GM21423 (cell line): Measurements from ENCODE around the gene MED12L.
"Not testable (repeated sequence)": the region's sequence is repeated elsewhere in the genome, so short reads cannot be mapped to it uniquely, and the experiment has no call there.

Experiments
- ATAC-seq: cut with Tn5 transposase; IDR thresholded peaks from one replicate; pipeline ENCODE4 v1.9.1; 2021; ENCODE audit warnings: mild to moderate bottlenecking, moderate library complexity; ENCODE audit not compliant: unreplicated experiment

MED12L gene, protein sequence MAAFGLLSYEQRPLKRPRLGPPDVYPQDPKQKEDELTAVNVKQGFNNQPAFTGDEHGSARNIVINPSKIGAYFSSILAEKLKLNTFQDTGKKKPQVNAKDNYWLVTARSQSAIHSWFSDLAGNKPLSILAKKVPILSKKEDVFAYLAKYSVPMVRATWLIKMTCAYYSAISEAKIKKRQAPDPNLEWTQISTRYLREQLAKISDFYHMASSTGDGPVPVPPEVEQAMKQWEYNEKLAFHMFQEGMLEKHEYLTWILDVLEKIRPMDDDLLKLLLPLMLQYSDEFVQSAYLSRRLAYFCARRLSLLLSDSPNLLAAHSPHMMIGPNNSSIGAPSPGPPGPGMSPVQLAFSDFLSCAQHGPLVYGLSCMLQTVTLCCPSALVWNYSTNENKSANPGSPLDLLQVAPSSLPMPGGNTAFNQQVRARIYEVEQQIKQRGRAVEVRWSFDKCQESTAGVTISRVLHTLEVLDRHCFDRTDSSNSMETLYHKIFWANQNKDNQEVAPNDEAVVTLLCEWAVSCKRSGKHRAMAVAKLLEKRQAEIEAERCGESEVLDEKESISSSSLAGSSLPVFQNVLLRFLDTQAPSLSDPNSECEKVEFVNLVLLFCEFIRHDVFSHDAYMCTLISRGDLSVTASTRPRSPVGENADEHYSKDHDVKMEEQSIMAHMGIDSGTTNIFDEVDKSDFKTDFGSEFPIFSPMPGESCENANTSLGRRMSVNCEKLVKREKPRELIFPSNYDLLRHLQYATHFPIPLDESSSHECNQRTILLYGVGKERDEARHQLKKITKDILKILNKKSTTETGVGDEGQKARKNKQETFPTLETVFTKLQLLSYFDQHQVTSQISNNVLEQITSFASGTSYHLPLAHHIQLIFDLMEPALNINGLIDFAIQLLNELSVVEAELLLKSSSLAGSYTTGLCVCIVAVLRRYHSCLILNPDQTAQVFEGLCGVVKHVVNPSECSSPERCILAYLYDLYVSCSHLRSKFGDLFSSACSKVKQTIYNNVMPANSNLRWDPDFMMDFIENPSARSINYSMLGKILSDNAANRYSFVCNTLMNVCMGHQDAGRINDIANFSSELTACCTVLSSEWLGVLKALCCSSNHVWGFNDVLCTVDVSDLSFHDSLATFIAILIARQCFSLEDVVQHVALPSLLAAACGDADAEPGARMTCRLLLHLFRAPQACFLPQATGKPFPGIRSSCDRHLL (N-terminal part only)

DNA sequence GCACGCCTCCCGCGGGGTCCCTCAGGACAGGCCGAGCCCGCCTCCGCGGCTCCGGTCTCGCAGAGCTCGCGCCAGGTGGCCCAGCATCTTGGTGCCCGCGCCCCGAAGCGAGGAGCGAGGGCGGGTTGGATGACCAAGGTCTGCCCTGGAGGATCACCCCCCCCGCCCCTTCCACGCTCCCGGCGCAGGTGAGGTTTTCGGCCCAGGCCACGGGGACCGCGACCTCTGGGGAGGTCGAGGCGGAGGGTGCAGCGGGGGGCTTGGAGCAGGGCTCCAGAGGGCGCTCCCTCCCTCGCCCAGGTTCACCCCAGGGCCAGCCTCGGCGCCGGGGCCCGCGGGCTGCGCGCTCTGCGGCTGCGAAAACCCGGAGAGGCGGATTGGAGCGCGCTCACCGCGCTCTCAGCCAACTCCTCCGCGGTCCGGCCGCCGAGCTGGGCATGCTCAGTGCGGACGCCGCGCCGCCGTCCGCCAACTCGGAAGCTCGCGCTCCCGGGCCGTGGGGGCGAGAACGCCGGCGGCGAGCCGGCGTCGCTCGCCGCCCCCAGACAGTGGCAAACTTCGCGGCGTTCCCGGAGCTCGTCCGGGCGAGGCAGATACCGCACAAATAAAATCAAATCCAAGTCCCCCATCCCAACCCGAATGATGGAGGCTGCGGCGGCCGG is at the start of gene MED12L:
TSS of gene MED12L (plus strand) at position 438 of the 662 bp plus-strand sequence. CDS start 1,263 bp downstream, outside the sequence.
- peak; percentile 66 for ATAC-seq

GRCh38 chr3:151037746-151038477 is 47.6 kb upstream of the MED12L start:
- ATAC-seq: no peak

GRCh38 chr3:151044706-151045105 is 40.8 kb upstream of the MED12L start:
- ATAC-seq: no peak

DNA sequence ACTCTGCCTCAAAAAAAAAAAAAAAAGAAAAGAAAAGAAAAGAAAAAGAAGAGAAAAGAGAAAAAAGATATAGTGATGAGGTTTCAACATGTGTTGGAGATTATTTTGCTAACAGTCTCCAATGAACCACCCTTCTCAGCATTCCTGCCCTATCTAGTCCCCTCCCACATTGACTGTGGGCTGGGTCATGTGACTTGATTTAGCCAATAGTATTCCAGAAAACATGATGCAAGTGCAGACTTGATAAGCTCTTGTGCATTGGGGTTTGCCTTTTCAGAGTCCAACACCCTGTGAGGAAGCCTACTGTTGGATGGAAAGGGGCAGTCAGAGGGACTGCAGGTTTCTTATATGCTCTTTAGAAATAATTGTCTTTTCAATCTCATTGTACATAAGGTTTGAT is 37.8 kb upstream of the MED12L start:
- ATAC-seq: no peak

DNA sequence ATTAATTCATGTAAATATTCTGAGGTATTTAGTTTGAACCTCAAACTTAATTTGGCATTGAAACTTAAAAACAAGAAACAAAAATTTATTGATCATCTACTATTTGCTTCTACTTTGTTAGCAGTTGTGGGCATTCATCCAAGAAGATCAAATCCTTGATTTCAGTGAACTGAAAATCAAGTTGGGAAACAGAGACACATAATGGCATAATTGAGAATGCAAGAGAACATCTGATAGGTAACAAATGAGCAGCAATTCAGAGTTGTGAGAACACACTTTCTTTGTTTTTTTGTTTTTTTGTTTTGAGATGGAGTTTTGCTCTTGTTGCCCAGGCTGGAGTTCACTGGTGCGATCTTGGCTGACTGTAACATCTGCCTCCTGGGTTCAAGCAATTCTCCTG is 33.9 kb upstream of the MED12L start:
- ATAC-seq: no peak

- no peak for ATAC-seq
Observed at GRCh38 chr3:151052346-151052745, 33.1 kb upstream of the MED12L start.

DNA sequence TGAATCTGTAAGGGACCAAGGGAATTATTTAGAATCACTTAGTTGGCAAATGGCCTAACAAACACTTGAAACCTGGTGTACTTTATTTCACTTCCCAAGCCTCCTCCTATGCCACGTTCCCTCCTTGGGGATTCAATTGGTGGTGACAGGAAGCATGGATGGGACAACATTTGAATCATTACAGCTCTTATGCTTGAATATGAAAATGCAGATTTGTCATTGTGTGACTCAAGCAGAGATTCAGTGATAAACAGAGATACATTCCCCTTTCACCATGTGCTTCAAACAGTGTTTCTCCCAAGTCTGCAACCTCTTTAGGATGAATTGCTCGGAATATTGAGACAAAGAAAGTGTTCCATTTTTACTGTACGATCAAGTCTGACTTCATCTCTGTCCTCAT is 32.7 kb upstream of the MED12L start:
- no peak for ATAC-seq

- ATAC-seq: no peak
Observed at GRCh38 chr3:151058740-151059139, 26.7 kb upstream of the MED12L start.

GRCh38 chr3:151062611-151063010 is 22.9 kb upstream of the MED12L start:
- no peak for ATAC-seq

GRCh38 chr3:151067158-151067557 is 18.3 kb upstream of the MED12L start:
- no peak for ATAC-seq

DNA sequence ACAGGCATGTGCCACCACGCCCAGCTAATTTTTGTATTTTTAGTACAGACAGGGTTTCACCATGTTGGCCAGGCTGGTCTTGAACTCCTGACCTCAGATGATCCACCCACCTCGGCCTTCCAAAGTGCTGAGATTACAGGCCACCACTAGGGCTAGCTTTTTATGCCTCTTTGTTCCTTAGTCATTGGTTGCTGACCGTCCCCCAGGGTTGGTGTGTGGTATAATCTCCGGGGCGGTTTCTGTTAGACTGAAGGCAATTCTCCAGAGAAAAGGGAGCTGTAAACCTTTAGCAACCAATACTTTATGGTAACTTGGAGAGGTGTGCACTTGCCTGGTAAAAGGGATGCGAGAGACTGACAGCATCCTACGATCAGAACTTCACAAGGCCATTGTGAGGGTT is 12.6 kb upstream of the MED12L start:
- ATAC-seq: not testable (repeated sequence)

- ATAC-seq: no peak
Observed at GRCh38 chr3:151074256-151074655, 11.2 kb upstream of the MED12L start.

DNA sequence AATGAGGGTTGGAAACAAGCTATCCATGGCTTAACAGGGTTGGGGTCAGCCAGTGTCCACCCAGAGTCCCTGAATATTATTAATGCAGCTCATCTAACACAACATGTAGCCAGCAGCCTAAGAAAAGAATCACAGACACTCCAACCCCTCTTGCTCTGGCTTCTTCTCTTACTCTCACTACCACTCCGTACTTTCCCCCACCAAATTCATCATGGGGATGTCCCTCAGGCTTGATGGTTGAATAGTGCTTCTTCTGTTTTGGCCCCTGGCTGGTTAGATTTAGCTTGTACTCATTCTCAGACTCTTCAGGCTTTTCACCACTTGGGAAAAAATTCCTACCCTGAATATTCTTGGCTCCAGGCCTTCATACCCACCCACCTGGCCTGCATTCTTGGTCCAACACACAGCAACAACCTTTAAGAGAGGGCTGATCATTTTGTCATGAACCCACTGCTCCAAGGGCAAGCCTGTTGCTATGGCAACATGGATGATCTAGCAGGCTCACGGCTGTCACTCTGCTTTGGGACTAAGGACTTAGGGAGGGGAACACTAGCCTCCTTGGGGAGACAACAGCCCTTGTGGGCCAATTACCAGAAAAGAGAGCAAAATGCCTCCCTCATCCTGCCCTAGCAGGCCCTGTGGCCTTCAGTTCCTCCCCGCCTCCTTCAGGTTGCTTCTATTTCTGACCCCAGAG is 9.4 kb upstream of the MED12L start:
- no peak for ATAC-seq

DNA sequence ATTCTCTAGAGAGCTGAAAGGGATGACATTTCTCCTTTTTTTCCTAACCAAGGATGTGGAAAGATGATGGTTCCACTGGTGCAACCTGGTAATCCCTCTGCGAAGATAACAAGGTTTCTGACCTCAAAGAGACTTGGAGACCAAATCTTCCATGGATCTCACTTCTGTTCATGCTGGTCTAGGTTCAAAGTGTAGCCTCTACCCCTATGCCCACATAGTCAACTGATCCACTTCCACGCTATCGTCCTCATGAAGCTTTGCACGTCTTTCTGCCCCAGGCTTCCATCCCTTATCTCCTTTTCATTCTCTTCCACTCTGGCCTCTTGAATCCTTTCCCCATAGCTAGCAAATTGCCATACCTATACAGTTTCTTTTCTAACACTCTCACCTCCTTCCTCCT is 8.8 kb upstream of the MED12L start:
- no peak for ATAC-seq

GRCh38 chr3:151081082-151081481 is 4.4 kb upstream of the MED12L start:
- ATAC-seq: not testable (repeated sequence)

- no peak for ATAC-seq
Observed at GRCh38 chr3:151082880-151083838, 2.3 kb upstream of the MED12L start.

DNA sequence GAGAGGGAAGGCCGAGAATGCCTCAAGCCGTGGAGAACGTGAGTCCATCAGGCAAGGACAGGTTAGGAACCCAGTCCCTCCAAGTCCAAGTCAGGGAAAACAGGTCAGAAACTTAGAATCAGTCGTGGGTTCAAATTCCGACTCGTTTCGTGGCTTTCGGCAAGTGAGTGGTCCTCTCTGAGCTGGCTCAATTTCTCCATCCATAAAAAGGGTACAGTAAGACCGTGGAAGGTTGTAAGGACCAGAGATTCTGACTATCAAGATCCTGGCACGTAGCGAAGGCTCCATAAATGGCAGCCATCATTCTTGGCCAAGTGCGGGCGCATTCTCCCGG is 604 bp upstream of the MED12L start:
- ATAC-seq: no peak

- ATAC-seq: peak; percentile 2
Observed at GRCh38 chr3:151085889-151086483, 522 bp downstream of the MED12L start.
